ENCODE measurements around the gene OR6J1. TPM values are rescaled to one million over a fixed set of nuclear protein-coding genes. Genes with fewer than 3 reads are reported as not detected.

OR6J1 gene
- total and polyA plus RNA-seq, 10 of the 15 experiments (the other 5 are each of a cell fraction or from before 2014, with no cell fraction given) = not detected

- TF ChIP-seq TAF1 (IDR thresholded peaks at IDR 0.05; ENCODE audit: borderline replicate concordance, low read depth, low read length) (0 out of 2 replicates have a peak, but pooled peaks have one; percentile 30), POLR2AphosphoS5 (IDR thresholded peaks at IDR 0.05; ENCODE audit: low read length) (0 out of 2 replicates have a peak, but pooled peaks have one; percentile 41), NFXL1 (IDR thresholded peaks at IDR 0.05; ENCODE audit: borderline replicate concordance) (no peak), CUX1 (IDR thresholded peaks at IDR 0.05; ENCODE audit: insufficient replicate concordance, low read depth, low read length) (no peak), FOS (IDR thresholded peaks at IDR 0.05; ENCODE audit: borderline replicate concordance, extremely low read depth, insufficient read length) (no peak)
These were observed 45.9 kb downstream of the OR6J1 start, which contains the start of gene ABHD4 (continued) for GRCh38 chr14:22598099-22598895.
